NK-92 treated with Interleukin-12 subunit alpha and Interleukin-12 subunit beta, amount 100 ng/mL, for 24 hours (cell line): ENCODE data around the gene DTNA.

ENCODE experiments used
- DNase-seq: peaks from one replicate; lab custom pipeline; 2025; lab: John Stamatoyannopoulos, UW

The DTNA gene

DNA sequence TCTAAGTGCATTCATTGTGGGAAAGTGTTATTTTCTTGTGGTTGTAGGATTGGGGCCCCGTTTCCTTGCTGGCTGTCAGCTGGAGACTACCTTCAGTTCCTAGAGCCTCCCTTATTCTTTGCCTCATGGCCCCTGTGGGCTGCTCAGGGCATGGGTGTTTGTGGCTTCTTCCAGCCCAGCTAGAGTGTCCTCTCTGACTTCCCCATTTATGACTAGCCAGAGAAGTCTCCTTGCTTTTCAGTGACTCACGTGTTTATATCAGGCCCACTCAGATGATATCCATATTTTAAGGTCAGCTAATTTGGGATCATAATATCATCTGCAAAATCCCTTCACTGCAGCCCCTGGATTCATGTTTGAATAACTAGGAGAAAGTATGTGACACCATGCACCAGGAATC lies 62.8 kb downstream of the DTNA start:
- no peak for DNase-seq

DNA sequence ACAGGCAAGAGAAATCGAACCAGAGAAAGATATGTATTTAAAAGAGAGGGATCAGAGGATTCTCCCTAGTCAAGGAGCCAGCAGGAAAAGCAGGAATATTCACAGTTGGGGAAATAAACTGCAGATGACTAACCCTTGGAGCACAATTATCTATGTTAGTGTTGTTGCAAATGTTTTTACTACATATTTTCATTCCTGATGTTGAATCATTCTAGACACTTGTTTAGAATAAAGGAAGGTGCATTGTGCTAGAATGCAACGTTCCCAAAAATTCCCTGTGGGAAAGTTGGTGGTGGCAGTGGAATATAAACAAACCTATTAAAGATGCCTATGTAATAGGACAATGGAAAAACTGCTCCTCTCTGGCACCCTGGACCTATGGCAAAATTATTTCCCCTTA lies 63.3 kb downstream of the DTNA start:
- DNase-seq: no peak

DNA sequence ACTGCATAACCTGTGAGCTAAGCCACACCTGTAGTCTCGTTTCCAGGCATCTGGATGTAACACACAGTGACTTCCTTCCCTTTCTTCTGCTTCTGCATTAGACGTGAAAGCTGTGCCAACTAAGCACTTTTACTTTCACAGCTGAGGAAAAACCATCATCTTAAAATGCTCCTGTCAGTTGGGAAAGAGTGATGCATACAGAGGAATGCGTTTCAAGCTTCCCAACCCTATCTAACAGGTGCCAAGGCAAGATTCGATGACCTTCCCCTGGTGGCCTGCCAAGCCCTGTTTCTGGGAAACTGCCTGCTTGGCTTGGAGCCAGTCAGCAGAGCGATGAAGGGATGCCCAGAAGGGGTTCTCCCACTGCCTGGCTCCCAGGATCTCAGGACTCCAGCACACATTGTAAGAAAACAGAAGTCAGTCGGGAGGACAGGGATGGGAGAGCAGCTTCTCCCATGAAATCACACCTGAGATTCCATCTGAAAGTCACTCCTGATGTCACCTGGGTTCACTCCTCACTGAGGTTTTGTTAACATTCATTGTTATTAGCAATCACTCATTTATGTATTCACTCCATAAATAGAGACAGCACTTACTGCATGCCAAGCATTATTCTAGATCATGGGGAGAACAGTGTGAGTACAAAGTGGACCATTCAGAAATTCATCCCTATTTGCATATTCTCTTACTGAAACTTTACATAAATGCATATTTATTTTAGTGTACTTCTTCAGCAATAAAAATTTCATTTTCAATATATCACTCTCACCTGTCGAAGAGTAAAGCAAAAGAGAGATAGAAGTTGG lies 64.1 kb downstream of the DTNA start:
- no peak for DNase-seq

DNA sequence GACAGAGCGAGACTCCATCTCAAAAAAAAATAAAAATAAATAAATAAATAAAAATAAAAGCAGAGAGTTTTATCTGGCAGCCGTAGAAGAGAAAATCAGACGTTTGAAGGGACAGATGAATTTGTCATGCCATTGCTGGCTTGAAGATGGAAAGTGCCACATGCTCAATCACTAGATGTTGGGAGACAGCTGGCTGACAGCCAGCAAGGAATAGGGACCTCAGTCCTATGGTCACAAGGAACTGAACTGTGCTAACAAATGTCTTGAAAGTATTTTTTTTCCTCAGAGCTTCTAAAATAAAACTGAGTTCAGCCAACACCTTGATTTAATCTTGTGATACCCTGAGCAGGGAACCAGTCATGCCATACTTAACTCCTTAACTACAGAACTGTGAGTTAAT lies 65.4 kb downstream of the DTNA start:
- DNase-seq: no peak

DNA sequence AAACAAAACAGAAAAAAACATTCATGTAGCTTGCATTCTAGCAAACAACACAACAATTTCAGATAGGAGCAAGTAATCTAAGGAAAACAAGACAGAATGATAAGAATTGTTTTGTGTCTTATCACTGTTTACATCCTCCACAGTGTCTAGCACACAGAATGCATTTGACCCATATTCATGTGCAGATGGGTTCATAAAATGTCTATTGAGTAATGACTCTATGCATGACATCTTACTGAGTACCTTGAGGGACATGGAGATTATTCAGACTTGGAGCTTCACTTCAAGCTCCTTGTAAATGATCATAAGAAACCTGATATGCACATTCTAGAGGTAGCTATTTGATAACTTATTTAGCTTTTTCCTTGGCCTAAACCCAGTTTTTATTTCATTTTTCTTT lies 69.0 kb downstream of the DTNA start:
- DNase-seq: no peak

DNA sequence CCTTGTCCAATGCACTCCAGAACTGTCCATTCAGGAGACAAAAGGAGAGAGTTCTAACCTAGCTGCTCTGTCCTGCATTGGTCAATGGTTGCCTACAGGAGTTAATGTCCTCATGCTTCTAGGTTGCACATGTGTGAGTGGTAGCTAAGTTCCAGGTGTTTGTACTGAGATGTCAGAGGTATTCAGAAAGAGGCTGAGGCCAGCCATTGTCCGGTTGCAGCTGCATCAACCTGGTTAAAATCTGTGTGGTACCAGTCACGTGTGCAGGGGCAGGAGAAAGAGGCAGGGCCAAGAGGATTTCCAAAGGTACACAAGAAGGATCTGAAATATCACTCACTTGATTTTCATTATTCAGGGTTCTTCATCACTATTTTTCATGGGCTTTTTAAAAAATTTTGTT lies 70.8 kb downstream of the DTNA start:
- DNase-seq: no peak

DNA sequence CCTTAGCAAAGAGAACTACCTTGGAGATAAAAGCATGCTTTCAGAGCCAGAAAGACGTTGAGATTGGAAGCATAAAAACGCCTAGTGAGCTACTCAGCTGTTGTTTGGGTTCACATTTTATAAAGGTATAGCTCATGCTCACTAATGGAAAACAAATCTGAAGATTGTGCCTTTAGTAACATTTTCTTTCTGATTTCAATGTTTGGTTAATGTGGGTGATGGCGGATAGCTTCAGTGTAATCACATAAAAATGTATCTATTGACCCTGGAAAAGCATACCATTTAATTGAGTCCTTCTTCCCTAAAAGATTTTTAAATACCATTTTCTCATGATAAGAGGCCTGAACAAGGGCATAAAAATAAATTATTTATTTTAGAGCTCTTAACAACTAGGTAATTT lies 73.4 kb downstream of the DTNA start:
- DNase-seq: no peak

DNA sequence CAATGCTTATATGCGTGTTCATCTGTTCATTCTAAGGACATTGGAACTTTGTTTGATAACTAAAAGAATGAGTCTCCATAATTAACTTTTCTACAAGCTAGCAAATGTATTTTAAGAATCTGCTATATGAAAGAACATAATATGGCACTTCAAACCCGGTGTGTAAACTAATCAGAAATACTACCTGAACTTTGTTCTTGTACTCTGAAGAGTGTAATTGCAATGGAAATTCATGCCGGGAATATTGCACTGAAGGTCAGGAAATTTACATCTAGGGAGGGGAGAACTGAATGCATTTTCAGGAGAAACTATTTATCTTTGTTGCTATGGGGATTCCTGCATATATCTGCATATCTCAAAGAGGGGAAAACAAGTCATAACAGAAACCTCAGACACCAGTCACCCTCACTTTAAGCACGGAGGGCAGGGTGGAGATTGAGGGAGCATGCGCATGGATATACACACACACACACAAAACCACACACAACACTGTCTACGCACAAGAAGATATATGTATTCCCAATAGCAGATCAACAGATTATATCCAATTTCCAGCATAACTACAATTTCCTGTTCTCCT lies 76.2 kb downstream of the DTNA start:
- DNase-seq: no peak

DNA sequence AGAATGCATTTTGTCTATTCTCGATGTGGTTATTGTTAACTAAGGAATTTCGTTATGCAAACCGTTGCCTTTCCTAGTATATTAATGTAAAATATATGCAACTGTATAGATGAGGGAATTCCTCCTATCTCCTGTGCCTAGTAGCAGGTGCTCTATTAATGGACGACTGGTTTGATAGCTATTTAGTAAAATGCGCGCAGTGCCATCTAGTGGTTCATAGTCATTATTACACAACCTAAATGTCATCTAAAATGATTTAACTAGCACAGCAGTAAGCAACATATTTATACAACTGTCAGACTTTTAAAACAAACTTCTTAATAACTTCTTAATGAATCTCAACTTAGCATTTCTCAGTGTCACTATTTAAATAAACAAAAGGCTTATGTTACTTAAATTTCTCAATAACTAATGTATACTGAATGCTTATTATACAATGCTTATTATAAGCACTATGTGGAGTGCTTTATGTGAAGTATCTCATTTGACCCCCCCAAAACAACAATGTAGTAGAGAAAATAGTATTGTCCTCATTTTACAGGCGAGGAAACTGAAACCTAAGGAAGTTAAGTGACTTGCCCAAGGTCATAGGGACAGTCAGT lies 77.9 kb downstream of the DTNA start:
- no peak for DNase-seq

DNA sequence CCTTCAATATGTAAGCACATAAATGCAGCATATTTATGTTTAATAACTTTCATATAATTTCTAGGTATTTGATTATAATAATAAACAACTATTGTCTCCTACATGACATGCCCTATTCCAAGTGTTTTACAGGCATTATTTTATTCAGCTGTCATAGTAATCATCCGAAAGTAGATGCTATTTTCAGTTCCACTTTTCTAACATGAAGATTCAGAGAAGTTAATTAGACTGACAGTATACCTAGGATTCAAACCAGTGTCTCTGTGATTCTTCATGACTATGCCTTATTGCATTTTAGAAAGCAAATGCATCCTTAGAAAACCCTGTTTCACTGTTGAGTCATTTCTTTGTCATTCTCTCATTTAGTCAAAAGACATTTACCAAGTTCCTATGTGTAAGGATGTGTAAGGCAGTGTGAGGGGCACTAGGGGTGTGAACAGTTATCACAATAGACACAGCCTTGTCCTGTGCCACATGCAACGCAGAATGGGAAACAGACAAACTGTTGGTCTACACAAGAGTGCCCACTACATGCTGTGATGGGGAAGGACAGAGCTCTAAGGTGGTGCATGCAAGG lies 79.8 kb downstream of the DTNA start:
- no peak for DNase-seq

DNA sequence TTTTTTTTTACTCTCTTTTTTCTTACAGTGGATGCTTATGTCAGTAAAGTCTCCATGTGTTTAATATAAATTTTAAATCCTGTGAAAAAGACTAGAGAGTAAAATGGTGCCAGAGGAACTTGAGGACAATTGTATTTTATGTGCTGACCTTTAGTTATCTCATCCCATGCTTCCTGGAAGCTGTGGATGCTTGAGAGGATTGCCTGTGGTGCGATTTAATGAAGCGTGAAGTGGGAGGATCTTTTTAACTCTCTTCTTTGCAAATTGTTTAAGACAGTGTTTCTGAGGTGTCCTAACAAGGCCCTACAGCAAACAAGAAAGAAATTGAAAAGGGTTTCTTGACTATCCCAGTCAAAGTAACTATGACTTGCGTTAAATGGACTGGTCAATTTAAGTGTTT lies 84.2 kb downstream of the DTNA start:
- no peak for DNase-seq

DNA sequence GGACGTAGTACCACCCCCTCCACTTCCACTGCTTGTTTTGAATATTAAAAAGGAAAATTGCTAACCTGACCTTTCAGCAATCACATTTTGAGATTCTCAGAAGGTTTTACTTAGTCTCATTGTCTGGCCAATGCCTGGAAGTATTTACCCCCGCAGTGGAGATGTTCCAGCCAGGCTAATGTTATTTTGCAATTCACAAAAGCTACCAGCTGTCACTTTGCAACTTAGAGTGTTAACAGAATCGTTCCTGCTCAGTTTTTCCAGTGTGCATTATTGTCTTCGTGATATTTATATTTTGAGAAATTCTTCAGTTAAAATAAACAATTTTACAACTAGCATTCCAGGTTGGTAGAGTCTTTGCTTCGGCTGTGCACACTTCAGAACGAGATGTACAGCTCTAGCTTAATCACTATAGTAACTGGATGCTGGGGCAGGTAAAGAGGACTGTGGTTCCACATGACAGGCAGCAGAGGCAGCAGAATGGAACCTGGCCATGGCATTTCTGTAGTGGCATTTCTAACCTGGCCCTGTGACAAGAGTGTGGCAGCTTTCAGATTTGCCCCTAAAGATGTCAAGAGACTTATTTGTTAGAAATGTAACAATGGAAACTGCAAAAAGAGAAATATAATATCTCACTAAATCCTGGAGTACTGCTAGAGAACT lies 85.1 kb downstream of the DTNA start:
- DNase-seq: no peak

DNA sequence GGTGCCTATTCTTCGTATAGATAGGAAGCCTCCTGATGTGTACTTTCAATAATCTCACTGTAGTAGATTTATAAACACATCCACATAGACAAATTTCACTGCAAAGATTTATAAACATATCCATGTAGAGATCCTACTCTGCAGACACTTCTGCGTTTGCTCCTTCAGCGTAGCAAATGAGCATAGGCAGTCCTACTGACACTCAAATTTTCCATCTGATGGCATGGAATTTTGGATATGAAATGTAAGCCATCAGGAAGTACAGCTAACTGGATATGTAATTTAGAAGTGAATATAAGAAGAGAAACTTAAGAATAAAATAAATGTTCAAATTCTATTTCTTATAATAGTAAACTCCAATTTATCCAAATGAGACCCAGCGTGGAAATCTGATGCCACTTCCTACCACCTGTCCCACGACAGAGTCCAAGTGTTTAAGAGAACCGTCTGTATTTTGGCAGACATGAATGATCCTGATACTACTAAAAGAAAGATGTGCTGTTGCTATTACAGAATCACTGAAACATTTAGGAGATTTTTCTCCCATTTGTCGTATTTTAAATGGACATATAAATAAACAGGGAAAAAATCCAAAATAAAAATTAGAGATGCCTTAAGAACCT lies 86.0 kb downstream of the DTNA start:
- DNase-seq: no peak

DNA sequence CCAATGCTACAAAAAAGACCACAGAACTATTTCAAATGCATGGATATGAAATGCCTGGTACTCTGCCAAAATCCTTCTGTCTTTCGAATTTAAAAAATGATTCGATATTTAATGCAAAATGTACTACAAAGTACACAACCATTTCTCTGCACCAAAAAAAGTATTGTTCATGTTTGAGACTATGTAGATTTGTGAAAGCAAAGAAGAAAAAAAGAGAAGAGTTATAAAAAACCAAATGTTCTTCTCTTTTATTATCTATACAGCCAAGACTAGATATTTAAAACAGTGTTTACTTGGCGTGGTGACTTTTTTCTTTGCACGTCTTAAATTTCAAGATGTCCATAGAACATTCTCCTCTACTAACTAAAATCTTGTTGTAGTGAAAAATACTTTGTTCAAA lies 89.2 kb downstream of the DTNA start:
- DNase-seq: no peak

DNA sequence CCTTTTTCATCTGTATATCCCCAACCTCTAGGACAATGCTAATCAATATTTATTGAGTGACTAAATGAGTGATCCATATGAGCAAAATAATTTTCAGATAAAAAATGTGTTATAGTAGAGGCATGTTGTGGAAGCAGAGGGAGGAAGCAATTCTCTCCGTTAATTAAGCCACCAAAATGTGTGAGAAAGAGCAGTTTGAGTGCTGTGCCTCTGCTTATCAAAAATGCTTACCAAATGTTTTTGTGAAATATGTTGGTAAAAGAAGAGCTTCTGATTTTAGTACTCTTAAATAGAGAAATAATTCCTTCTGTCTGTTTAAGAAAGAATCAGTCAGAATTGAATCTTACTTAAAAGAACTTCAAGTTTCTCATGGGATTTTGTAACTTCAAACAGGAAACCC lies 90.3 kb downstream of the DTNA start:
- DNase-seq: no peak

DNA sequence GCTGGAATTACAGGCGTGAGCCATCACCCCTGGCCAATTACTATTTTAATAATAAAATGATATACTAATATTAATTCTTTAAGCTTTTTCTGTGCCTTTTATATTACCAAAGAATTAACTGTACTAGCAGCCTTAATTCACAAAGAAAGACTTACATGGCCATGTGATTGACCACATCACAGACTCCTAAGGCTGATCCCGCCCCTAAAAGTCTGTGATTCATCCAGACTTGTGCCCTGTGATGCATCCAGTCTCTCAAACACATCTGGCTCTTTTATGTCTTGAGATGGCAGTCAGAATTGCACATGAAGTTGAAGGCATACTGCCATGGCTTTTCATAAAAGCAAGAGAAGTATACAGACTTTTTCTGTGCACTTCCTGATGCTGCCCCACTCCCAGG lies 91.7 kb downstream of the DTNA start:
- DNase-seq: no peak

DNA sequence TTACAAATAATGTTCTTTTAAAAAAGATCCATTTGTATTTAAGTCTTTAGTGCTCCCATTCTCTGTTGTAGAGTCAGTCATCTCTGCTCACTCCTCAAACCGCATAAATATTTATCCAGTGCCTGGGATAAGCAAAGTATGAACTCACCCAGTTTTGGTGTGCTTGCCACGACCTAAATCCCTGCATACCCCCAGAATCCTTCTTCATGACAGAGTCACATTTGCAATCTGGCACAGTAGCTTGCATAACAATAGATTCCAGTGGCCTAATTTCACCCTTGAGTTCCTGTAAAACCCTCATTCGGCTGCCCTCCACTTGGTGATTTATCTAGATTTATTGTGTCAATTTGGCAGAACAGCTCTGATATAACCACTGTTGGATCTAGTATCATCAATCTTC lies 92.9 kb downstream of the DTNA start:
- no peak for DNase-seq

DNA sequence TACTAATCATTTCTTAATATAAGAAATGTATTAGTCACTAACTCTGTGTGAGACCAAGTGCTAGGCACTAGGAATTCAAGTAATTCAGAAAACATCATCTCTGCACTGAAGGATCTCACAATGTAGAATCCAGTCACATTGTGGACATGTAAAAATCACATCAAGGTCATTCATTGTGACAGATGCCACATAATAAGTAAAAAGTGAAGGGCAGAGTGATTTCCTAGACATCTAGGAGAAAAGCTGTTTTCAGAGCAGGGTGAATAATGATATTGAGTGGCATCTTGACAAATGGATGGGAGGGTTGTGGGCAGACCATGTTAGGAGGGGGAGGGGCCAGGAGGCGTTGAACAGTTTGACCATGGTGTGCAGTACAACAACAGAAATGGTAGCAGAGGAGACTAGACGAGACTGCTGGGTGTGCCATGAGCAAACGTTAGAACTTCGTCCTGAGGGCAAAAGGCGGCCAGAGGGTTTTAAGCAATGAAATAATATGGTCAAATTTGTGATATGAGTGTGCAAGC lies 93.8 kb downstream of the DTNA start:
- no peak for DNase-seq

DNA sequence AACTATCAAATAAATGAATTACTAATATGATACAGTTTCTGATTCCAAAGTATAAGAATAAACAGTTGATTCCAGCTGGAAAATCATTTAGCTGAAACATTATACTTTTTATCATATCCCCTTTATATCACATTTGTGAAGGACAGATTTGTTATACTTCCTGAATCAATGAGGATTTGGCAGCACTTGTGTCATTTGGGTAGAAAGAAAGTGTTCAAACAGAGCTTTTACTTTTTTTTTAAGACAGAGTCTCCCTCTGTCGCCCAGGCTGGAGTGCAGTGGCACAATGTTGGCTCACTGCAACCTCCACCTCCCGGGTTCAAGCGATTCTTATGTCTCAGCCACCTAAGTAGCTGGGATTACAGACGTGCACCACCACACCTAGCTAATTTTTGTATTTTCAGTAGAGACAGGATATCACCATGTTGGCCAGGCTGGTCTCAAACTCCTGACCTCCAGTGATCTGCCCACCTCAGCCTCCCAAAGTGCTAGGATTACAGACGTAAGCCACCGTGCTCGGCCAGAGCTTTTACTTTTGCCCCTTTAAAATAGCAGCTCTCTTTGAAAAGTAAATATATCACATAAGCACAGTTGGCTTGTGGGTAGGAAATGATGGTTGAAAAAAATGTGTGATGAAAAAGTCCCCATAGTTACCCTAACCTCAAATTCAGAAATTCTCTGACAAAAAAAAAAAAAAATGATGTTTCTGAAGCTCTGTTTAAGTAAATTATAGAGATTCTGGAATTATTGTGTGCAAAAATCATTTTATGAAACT lies 95.2 kb downstream of the DTNA start:
- no peak for DNase-seq

DNA sequence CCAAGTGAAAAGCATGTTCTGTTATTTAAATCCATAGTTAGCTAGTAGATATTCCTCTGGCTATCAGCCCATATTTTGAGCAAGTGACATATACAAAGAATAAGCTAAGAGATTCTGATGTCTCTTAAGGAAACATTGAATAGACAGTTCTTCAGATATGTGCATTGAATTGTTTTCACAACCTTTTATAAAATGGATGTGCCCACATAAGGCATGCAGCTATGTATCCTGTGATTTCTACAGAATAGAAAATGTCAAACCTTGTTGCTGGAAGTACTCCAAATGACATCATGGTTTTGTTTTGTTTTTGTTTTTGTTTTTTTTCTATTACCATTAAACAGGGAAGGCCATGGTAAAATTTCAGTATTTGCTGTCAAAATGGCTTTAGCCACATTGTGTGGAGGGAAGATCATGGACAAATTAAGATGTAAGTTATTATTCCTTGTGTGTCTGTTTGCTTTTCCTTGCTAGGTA lies 95.8 kb downstream of the DTNA start:
- DNase-seq: no peak

DNA sequence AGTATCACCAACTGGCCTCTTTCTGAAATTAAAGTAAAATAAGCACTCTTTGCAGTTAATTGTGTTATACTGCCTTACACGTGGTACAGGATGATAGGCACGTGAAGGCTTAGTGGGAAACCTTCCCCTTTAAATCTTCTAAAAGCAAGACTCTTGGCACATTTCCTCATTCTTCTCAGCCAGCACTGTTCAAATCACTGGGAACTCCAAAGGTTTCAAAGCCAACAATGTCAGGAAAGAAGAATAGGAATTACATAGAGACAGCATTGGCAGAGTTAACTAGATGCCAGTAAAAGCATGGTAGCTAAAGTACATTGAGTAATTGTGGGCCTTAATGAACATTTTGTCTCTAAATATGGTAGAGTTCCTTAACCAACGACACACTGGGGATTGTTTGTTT lies 96.4 kb downstream of the DTNA start:
- no peak for DNase-seq
